ENCODE results near the gene MYBBP1A. TPM values are rescaled to one million over a fixed set of nuclear protein-coding genes. Genes with fewer than 3 reads are reported as not detected.

MYBBP1A gene
- total RNA-seq, 1 donor from 2014 or later: 18.5 TPM

GRCh38 chr17:4577386-4577993 is 22.3 kb upstream of the MYBBP1A start:
- intact Hi-C loops (cut with micrococcal nuclease): no loop called here
- DNase-seq (no peak), ATAC-seq (peak; percentile 33)

- ATAC-seq (no peak), DNase-seq (no peak)
- intact Hi-C loops (cut with micrococcal nuclease): no loop called here
Observed at GRCh38 chr17:4576729-4577322, 21.6 kb upstream of the MYBBP1A start.

- DNase-seq (no peak), ATAC-seq (no peak)
Observed at GRCh38 chr17:4576161-4576558, 21.0 kb upstream of the MYBBP1A start.

DNA sequence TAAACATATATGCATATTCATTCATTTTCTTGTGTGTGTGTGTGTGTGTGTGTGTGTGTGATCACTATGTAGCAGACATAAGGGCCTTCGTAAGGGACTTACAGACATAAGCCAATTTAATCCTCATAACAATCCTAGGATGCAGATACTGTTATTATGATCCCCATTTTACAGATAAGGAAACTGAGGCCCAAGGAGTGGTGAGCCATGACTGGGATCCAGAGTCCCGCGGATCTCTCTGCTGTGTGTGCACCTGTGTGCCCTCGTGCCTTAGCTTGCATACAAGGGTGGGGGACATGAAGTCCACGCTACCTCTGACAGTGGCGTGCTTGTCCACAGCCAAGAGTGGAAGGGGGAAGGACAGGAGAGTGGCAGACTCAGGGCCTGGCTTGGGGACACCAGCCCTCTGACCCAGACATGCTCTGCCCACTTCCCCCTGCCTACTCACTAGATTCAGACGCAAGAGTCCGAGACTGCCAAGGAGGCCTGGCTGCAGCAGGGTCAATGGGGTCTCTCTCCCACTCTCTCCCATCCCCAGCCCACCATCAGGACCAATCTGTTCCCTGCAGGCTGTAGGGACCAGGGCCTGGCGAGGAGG is 19.4 kb upstream of the MYBBP1A start:
- DNase-seq (no peak), ATAC-seq (no peak)
- intact Hi-C loops (cut with micrococcal nuclease): no loop called here

More at GRCh38 chr17:4576161-4576558, 21.0 kb upstream of the MYBBP1A start:
- intact Hi-C loops (cut with micrococcal nuclease): no loop called here

GRCh38 chr17:4573669-4574068 is 18.5 kb upstream of the MYBBP1A start:
- intact Hi-C loops (cut with micrococcal nuclease): no loop called here

GRCh38 chr17:4573115-4573514 is 17.9 kb upstream of the MYBBP1A start:
- intact Hi-C loops (cut with micrococcal nuclease): no loop called here
- ATAC-seq: no peak
- DNase-seq: no peak

More at GRCh38 chr17:4573669-4574068, 18.5 kb upstream of the MYBBP1A start:
- ATAC-seq (peak; percentile 95), DNase-seq (peak; percentile 78)

- DNase-seq (no peak), ATAC-seq (no peak)
- intact Hi-C loops (cut with micrococcal nuclease): no loop called here
Observed at GRCh38 chr17:4572131-4572530, 16.9 kb upstream of the MYBBP1A start.

GRCh38 chr17:4569591-4569990 is 14.4 kb upstream of the MYBBP1A start:
- DNase-seq: no peak
- intact Hi-C loops (cut with micrococcal nuclease): no loop called here
- no peak for ATAC-seq

DNA sequence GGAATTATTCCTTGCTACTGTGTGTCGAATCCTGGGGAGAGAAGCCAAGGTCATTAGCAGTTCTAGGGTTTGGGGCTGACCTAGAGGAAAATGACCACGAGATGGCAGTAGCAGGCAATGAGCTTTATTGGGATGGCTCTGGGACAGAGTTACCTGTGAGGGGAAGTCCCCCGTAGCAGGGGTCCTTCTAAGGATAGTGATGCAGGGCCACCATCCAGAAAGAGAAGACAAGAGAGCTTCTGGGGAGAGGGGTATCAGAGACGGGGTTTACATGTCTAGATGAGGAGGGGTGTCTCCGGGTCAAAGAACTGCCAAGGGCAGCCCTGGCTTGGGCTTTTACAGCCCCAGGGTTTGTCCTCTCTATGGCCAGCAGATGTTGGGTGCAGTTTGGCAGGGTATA is 11.6 kb upstream of the MYBBP1A start:
- ATAC-seq: peak; percentile 91
- no peak for DNase-seq
- intact Hi-C loops (cut with micrococcal nuclease): loop anchor here (2.0 kb wide), 1 partner anchor 60 kb away; no protein-coding TSS in a partner anchor

GRCh38 chr17:4565209-4566141 is 10.3 kb upstream of the MYBBP1A start:
- intact Hi-C loops (cut with micrococcal nuclease): loop anchor here (2.0 kb wide), 1 partner anchor 61 kb away; no protein-coding TSS in a partner anchor
- peak; percentile 87 for ATAC-seq
- peak; percentile 72 for DNase-seq

DNA sequence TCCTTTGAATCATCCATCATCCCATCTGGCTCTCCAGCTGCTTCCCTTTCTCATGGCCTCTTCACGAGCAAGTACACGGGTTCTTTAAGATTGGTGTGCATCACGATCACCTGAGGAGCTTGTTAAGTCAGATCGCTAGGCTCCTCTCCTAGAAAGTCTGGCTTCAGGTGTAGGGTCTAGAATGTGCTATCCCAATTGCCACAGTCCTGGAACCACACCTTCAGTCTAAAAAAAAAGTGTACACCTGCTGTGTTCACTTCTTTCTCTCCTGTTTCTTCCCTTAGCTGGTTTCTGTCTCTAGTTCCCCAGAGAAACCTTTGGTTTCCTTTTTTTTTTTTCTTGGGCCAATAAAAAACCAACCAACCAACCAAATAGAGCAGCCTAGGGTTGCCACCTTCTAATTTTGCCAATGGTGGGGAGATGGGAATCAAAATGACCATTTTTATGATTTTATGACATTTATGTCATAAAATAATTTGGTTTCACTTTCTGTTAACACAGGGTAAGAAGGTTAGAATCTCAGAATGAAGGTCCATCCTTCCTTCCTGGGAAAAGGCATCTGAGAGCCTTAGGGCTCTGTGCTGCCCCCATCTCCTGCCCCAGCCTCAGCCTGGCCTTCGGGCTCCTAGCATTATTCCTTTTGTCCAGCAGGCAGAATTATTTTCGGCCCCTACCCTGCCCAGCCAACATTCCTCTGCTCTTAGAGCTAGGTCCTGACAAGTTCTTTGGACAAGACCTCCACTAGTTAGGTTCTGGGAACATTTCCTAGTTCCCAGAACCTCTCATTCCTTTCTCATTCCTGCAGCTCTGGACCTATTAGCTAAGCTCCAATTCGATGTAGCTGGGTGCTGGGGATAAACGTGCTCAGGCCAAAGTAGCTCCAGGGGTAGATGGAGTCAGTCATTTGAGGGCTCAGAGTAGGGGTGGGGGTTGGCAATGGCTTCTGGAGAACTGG is 7.1 kb upstream of the MYBBP1A start:
- ATAC-seq (no peak), DNase-seq (no peak)
- intact Hi-C loops (cut with micrococcal nuclease): no loop called here

- intact Hi-C loops (cut with micrococcal nuclease): no loop called here
- ATAC-seq (no peak), DNase-seq (no peak)
Observed at GRCh38 chr17:4560837-4561256, 5.7 kb upstream of the MYBBP1A start.

DNA sequence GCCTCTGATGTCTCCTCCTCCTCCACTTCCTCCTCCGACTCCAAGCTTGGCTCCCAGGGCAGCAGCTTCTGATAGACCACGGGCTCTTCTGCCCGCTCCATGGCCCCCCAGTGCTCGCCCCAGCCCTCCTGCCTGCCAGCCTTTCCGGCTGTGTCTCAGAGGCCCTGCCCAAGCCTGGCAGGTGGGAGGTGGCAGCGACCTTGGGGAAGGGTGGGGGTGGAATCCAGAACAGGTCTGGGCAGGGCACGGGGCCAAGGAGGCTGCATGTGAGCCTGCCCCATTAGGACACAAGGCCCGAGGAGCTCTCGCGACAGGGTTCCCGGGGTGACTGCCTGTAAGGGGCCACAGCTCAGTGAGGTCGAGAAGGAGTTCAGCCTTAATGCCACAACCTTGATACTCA is 5.2 kb upstream of the MYBBP1A start, which contains the start of gene GGT6:
GGT6 (minus strand) TSS at position 157 of the 400 bp plus-strand sequence; CDS start at position 101, 56 bp downstream.
- DNase-seq (peak; percentile 46), ATAC-seq (peak; percentile 3)
- intact Hi-C loops (cut with micrococcal nuclease): no loop called here

DNA sequence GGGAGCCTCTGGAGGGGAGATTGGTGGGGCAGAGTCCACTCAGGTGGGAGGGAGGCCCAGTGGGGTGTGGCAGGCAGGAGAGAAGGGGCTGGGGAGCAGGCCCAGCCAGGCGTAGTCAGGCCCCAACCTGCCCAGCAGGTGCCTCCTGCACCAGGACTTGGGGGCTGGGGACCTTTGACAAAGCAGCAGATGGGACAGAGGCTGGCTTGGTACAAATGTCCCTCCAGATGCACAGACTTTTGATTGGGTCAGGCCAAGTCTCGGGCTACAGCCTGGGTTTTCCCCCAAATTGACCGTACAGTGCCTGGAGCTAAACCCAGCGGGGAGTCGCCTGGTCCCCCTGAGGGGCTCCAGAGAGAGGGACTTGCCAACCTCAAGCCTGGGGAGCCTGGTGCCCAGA is 4.8 kb upstream of the MYBBP1A start:
- DNase-seq: no peak
- ATAC-seq: no peak
- intact Hi-C loops (cut with micrococcal nuclease): no loop called here

DNA sequence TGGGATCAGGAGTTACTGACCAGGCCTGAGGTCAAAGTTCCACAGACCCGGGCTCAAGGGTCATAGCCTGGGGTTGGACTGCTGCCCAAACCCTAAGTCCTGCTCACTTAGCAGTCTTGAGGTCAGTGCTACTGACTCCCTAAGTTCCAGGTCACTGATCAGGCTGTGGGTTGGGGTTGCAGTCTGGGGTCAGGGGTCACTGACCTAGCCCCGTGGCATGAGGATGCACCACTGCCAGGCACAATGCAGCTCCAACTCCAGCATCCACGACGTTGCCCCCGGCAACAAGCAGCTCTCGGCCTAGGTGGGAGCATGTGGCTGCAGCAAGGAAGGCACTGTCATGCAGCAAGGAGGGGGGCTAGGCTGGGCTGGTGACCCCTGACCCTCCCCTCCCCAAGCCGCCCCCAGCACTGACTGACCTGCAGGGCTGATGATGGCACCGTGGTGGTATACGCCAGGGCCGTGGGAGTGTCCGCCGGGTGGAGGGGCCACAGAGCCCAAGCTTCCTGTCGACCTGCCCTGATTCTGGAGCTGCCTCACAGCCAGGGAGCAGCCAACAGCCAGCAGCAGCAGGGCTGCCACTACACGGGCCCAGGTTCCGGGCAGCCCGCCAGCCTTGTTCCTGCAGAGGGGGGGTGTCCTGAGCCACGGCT is 4.1 kb upstream of the MYBBP1A start:
- intact Hi-C loops (cut with micrococcal nuclease): no loop called here
- ATAC-seq (no peak), DNase-seq (peak; percentile 30)

DNA sequence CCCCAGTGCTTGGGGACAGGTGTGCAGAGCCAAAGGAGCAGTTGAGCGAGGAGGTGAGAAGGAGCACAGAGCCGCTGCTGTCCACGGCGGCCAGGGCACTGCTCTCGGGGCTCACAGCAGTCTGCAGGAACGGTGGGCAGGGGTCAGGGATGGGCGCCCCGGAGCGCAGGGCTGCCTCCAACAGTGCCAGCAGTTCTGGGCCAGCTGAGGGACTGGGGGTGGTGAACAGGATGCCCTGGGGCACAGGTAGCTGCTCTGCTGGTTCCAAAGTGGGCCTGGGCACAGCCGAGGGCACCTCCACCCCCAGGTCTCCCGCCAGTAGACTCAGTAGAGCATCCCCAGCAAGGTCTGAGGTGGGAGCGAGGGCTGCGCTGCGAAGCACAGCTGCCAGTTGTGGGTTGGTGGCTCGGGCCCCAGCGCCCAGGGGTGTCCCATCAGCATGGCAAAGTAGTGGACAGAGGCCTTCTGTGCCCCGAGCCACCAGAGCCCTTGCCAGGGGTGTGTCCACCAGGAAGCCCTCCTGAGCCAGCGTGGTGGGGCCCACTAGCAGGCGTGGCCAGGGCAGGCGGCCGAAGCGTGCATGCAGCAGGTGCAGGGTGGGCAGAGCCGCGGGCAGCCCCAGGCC is 3.3 kb upstream of the MYBBP1A start:
- peak; percentile 30 for DNase-seq
- ATAC-seq: no peak
- intact Hi-C loops (cut with micrococcal nuclease): no loop called here

- intact Hi-C loops (cut with micrococcal nuclease): no loop called here
- no peak for ATAC-seq
- no peak for DNase-seq
Observed at GRCh38 chr17:4557626-4558346, 2.6 kb upstream of the MYBBP1A start.
